M059J (cell line): ENCODE data around the gene RALGDS. TPM values are rescaled to one million over a fixed set of nuclear protein-coding genes. Genes with fewer than 3 reads are reported as not detected.
"Not testable (repeated sequence)": the region's sequence is repeated elsewhere in the genome, so short reads cannot be mapped to it uniquely, and the experiment has no call there.

Experiments used
- DNase-seq: peaks from one replicate; pipeline ENCODE4 v3.0.0-alpha.2; 2012; ENCODE audit warnings: low read depth
- total RNA-seq: library from RNA; depleted of rRNA; stranded (reverse); fragments of >200 nt; shearing (Covaris generic); gene quantifications from 2 replicates; pipeline ENCODE4 v1.2.3, GENCODE V29; 2014

RALGDS gene
- total RNA-seq, 1 experiment from 2014 or later: 11.8 TPM

- no peak for DNase-seq
Observed at GRCh38 chr9:133107961-133108793, 12.9 kb downstream of the RALGDS start.

DNA sequence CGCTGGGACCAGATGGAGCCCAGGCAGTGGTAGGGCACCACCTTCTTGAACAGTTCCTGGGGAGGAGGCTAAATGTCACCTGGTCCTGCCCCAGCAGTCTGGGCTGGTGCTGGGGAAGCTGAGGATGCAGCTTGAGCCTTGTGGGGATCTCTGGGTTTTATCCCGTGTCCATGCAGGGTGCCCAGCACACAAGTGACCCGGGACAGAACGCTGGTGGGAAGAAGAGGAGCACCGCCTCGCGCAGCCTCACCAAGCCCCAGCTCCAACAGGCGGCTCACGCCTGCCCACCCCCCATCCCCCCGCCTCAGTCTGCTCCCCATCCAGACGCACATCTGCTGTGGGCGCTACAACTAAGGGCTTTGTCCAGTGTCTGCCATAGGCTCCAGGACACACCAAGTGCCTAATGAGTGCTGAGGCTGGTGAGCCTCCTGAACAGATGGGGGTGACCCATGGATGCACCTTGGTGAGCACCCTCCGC, 13.8 kb downstream of the RALGDS start:
- no peak for DNase-seq

DNA sequence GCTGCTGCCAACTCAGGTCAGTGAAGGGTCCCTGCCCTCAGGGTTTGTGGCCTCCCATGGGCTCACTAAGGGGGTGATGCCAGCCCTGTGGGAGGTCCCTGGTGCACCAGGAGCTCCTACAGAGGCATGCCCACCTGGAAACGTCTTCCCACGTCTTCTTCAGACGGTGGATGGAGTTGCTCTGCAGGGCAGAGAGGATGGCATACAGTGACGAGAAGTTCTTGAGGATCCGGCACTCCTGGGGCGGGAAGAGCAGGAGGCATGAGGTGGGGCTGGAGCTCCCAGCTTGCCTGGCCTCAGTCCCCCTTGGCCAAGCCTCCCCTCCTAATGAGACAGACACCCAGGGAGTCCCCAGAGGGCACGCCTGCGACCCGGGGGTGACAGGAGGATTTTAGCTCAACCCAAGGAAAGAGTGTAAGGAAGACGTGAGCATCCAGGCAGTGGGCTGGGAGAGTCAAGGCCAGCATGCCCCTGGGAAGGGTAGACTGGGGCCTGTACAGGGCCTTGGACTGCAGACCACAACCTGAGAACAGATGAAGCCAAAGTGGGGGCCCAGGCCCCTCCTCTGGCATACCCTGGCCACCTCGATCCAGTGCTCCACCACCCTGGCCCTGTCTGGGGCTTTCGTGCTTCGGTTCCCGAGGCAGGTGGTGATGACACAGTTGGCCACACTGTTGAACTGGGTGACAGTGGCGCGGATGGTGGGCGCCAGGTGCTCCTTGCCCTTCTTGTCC, 14.4 kb downstream of the RALGDS start:
- no peak for DNase-seq

DNA sequence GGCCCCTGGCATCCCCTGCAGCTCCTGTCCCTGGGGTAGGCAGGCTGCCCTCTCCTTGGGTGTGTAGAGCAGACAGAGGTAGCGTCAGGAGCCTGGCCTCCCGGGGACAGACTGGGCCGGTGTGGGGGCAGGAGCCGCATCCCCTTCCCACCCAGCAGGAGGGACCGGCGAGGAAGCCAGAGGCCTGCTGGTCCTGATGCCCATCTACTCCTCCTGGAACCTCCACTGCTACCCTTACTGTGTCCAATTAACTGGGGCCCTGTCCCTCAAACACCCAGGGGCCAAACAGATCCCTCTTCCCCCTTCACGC, 15.6 kb downstream of the RALGDS start:
- DNase-seq: no peak

DNA sequence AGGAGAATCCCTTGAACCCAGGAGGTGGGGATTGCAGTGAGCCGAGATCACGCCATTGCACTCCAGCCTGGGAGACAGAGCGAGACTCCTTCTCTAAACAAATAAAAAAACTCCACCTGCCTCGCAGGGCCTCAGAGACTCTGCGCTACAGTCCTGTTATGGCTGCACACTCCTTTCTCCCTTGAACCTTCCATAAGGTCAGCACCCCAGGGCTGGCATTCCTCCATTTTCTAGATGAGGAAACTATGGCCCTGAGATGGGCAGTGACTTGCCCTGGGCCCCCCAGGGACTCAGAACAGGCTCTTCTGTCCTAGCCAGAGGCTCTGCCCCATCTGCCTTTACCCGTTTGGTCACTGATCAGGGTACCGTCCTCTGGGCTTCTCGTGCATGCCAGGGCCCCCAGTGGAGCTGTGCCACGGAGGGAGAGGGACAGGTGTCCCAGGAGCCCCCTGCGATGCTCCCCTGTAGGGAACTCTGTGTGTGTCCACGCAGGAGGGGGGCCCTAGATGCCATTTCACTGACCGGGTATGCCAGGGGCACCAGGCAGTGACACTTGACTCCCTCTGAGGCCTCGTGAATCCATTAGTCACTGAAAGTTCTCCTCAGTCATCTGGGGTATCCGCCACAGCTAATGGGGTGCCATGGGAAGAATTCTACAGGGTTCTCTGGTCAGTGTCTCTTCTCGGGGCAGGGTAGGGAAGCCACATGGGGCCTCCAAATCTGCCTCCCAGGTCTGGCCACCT, 16.2 kb downstream of the RALGDS start:
- no peak for DNase-seq

DNA sequence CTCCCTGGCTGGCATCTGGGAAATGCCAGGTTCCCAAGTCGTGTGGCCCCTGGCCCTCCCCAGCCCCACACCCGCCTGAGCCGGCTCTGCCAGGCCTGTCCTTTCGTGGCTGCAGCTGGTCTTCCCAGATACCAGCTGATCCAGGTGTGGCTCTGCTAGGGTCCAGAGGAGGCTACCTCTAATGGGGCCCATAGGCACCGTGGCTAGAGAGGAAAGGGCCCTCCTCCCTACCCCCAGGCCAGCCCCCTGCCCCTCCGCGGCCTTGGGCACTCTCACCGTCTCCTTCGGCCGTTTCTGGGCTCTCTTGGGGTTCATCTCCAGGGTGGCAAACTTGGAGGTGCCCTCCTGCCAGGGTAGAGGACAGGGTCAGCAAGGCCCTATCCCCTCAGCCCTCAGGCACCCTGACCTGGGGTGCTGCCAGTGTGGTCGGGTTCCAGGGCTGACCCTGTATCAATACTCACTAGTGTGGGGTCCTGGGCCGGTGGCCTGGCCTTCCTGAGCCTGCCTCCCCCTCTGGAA, 17.0 kb downstream of the RALGDS start:
- DNase-seq: no peak

GRCh38 chr9:133103183-133103986, 17.7 kb downstream of the RALGDS start:
- DNase-seq: peak; percentile 60

DNA sequence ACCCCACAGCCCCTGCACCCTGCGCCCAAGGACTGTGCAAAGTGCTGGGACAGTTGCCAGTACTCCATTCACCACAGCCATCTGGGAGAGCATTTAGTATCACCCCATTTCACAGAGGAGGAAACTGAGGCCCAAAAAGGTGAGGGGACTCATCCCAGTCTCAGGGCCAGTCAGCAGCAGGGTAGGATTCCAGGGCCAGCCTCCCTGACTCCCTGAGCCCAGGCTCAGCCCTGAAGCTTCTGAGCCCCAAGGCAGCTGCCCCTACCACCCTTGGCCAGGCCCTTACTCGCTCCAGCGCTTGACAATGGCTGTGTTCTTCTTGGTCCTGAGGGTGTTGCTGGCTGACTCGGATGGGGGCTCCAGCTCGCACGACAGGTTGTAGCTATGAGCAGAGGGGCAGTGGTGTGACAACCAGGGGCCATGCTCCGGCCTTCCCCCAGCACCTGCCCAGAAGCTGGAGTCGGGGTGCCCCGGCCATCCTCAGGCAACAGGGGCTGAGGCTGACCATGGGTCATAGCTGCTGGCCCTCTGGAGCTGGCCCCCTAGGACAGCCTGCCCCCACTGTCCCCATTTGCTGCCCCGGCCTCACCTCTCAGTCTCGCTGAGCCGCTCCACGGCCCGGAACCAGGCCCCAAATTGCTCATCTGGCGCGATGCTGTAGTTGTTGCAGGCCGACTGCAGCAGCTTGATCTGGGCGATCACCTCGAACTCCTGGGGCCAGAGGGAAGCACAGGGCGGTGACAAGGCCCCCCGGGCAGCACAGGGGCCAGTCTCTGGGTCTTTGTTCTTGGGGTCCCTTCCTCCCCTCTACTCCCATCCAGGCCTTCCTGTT, 18.6 kb downstream of the RALGDS start:
- no peak for DNase-seq

DNA sequence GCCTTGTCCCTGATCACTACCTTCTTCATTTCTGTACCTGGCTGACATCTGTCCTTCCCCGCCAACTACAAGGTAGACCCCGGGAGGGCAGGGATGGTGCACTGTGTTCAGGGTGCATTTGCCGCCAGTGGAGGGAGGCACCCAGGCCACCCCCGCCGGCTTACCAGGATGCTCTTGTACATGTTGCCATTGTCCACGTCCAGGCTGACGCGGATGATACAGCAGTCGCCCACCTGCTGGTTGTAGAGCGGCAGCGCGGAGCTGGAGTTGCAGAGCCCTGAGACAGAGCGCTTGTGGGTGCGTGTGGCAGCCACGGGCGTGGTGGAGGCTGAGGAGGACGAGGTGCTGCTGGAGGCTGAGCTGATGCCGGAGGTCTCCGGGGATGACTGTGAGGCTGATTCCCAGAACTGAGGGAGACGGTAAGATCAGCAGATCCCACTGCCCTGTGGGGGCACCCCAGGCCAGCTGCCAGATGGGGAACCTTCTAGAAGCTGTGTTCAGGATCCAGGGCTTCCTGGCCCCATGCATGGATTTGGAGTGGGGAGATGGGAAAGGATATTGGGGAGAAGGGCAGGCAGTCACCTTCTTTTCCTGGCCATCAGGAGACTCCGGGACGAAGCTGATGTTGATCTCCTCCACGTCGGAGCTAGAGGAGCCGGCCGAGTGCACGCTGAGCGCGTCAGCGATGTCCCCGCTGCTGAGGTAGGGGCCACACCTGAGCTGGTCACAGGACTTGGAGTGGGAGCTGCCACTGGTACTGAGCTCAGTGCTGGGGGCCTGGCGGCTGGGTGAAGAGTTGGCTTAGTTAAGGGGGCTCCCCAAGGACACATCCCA, 19.5 kb downstream of the RALGDS start:
- no peak for DNase-seq

DNA sequence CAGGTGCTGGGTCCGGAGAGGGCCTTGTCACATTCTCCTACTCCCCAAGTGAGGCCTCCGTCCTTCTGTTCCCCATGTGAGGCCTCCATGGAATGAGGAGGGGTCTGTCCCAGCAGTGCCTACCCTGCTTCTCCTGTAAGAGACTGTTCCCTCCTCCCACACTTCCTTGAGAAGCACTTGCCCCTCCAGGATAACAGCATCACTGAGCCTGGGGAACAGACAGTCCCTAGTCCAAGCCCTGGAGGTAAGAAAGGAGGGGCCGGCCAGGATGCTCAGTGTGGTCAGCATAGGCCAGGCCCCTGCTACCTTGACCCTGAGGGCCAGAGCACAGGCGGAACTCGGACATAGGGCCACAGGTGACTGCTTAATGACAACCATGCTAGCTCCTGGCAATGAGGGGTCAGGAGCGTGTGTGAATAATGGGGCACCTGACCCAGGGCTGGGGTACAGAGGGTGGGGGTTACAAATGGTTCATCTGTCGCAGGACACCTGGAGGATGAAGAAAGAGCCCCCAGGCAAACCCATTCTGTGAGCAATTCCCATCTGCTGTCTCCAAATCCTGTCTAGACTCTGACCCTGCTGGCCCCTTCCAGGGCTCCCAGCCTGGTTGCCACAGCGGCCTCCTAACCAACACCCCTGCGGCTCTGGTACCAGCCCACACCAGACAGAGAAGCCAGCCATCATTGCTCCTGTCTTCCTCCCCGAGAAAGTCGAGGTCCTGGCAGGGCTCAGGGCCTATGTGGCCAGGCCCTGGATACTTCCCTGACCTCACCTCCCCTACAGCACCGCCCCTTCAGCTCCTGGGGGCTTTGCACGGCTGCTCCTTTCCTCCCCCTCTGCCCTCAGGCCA, 20.3 kb downstream of the RALGDS start:
- DNase-seq: no peak

GRCh38 chr9:133099726-133100505, 21.1 kb downstream of the RALGDS start:
- DNase-seq: no peak

DNA sequence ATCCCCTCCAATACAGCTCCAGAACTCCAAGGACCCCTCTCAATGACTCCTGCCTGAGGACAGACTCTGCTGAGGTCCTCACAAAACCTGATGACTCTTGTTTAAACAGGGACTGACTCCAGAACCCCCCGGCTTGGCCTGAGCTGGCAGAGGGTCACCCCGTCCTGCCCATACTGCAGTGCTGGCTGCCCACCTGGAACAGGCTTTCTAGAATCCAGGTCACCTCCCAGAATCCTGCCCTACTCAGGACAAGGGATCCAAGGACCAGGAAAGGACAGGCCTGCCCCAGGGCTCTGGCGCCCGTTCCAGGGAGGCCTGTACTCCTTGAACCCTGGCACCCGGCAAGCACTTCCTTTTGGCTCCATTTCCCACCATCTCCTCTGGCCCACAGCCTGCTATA, 22.2 kb downstream of the RALGDS start:
- no peak for DNase-seq

GRCh38 chr9:133098104-133098754, 22.8 kb downstream of the RALGDS start:
- no peak for DNase-seq

- no peak for DNase-seq
Observed at GRCh38 chr9:133094842-133095393, 26.1 kb downstream of the RALGDS start.

- DNase-seq: not testable (repeated sequence)
Observed at GRCh38 chr9:133094351-133094750, 26.7 kb downstream of the RALGDS start.

DNA sequence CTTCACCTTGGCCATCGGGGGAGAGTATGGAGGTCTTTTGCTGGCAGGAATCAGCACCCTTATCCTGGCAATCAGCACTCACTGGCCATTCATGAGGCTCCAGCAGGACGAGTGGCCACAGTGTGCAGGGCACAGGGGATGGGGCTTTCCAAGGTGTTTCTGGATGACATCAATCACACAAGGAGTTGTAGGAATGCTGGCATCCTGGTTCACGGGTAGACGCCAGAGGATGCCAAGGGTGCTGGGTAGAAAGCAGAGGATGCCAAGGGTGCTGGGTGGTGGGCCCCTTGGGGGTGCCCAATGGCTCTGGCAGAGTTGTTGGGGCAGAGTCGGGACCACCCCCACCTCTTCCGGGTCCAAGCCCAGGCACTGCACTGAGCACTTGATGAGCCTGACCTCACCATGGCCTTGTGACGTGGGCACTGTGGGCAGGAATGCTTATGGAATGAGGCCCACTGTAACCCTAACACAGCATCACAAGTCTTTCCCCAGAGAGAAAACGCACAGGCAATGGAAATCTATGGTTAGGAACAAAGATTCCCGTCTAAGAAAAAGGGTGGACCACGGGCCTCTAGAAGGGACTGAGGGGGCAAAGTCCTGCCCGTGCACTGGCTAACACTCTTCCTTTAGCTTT, 30.2 kb downstream of the RALGDS start:
- DNase-seq: no peak
